HepG2 (cell line): ENCODE data around the gene TSPAN32. TPM values are rescaled to one million over a fixed set of nuclear protein-coding genes. Genes with fewer than 3 reads are reported as not detected.
A peak's percentile ranks its signal among the peaks of the same experiment; 100 is the strongest.

Source experiments
- ATAC-seq: fragments of 200-7000 bp; cut with Tn5 transposase; 3 replicates; pipeline ENCODE4 v1.9.1; 2020; ENCODE audit warnings: mild to moderate bottlenecking, moderate library complexity
- BruUV-seq: library from RNA; stranded (reverse); fragments of 400-500 nt; replicated peaks from 2 replicates; lab custom pipeline; 2021; lab: Mats Ljungman, UMichigan
- CTCF ChIA-PET: fragments of 300-600 bp; formaldehyde crosslinking; extraction: SDS; loops from one replicate; lab custom pipeline; 2021; ENCODE audit warnings: low total read pairs, inconsistent platforms, low intra/inter-chr PET ratio; lab: Yijun Ruan, JAX
- POLR2A ChIA-PET: fragments of 350-600 bp; sonication (Branson Sonifier 250); formaldehyde crosslinking; loops from one replicate; lab custom pipeline; 2020; ENCODE audit warnings: antibody characterized with exemption, inconsistent platforms; lab: Yijun Ruan, JAX
- DNase-seq: peaks from one replicate; pipeline ENCODE4 v3.0.0-alpha.2; 2015; ENCODE audit warnings: low spot score
- FAIRE-seq: peaks from 3 replicates; lab custom pipeline; 2011; peaks lifted over from hg19 to GRCh38; lab: Jason Lieb, UNC
- H2AFZ ChIP-seq: one replicate; pipeline ENCODE4 v1.6.1; 2011; ENCODE audit warnings: low read length, inconsistent platforms
- H3K27ac ChIP-seq: fragments of 300-600 bp; 3 replicates; pipeline ENCODE4 v1.8.0; 2011; ENCODE audit warnings: mixed run types, mild to moderate bottlenecking, mixed read lengths, low read length, inconsistent platforms; ENCODE audit not compliant: insufficient read depth; ENCODE audit errors: extremely low read length
- H3K27me3 ChIP-seq, 2 experiments: fragments of 200-600 bp in 1 of 2; 2 replicates in 1 of 2; 3 replicates in 1 of 2; pipeline versions ENCODE4 v1.6.0 to v1.8.0; 2011; ENCODE audit warnings: low read length in 2 of 2, mild to moderate bottlenecking in 2 of 2, moderate library complexity in 2 of 2, inconsistent platforms in 1 of 2; ENCODE audit not compliant: insufficient read depth in 2 of 2, control insufficient read depth in 1 of 2
- H3K36me3 ChIP-seq, 2 experiments: fragments of 200-600 bp in 1 of 2; replicated peaks in 1 of 2; 2 replicates in 1 of 2; 3 replicates in 1 of 2; pipeline versions ENCODE4 v1.5.1 to v1.8.0; 2011; ENCODE audit warnings: low read length in 2 of 2, inconsistent platforms in 1 of 2; ENCODE audit not compliant: insufficient read depth in 2 of 2, control insufficient read depth in 1 of 2
- H3K4me1 ChIP-seq: 2 replicates; pipeline ENCODE4 v1.5.1; 2012; ENCODE audit warnings: low read length, inconsistent platforms; ENCODE audit not compliant: insufficient read depth
- H3K4me2 ChIP-seq: 2 replicates; pipeline ENCODE4 v1.6.0; 2011; ENCODE audit warnings: low read depth, low read length, inconsistent platforms
- H3K4me3 ChIP-seq, 3 experiments: fragments of 200-600 bp in 1 of 3; sonication (generic), shearing (Covaris generic) in 1 of 3; replicated peaks in 1 of 3; 2 replicates each; pipeline ENCODE4 v1.5.1; 2011 to 2016; ENCODE audit warnings: low read length in 3 of 3, inconsistent platforms in 2 of 3, low read depth in 2 of 3, mild to moderate bottlenecking in 2 of 3, control low read depth in 1 of 3, mixed read lengths in 1 of 3; ENCODE audit not compliant: insufficient read depth in 1 of 3
- H3K79me2 ChIP-seq: one replicate; pipeline ENCODE4 v1.6.1; 2011; ENCODE audit warnings: low read length, inconsistent platforms; ENCODE audit not compliant: insufficient read depth
- H3K9ac ChIP-seq: 2 replicates; pipeline ENCODE4 v1.6.0; 2011; ENCODE audit warnings: mild to moderate bottlenecking, low read depth, low read length, inconsistent platforms; ENCODE audit not compliant: insufficient read depth
- H3K9me3 ChIP-seq: 2 replicates; pipeline ENCODE4 v1.5.1; 2012; ENCODE audit warnings: mild to moderate bottlenecking, low read length
- H4K20me1 ChIP-seq: 2 replicates; pipeline ENCODE4 v1.6.0; 2011; ENCODE audit warnings: inconsistent platforms, mild to moderate bottlenecking, low read length, moderate library complexity; ENCODE audit not compliant: insufficient read depth
- MTA1 ChIP-seq: sonication (generic); formaldehyde crosslinking; IDR thresholded peaks from 2 replicates; pipeline ENCODE4 v1.4.0; 2020; ENCODE audit warnings: missing genetic modification reagents, mild to moderate bottlenecking, borderline replicate concordance
- PCBP2 ChIP-seq: fragments of 200-400 bp; formaldehyde crosslinking; optimal IDR thresholded peaks from 2 replicates; pipeline ENCODE3; 2018; ENCODE audit warnings: low read length, low read depth; ENCODE audit not compliant: poor library complexity, severe bottlenecking
- SOX13 ChIP-seq, 3 experiments: fragments of 450-650 bp in 1 of 3; sonication (generic) in 1 of 3; formaldehyde crosslinking in 1 of 3; IDR thresholded peaks in 2 of 3; conservative IDR thresholded peaks in 1 of 3; 2 replicates each; pipeline versions ENCODE4 v1.5.0 to v1.6.1; 2016 to 2020; ENCODE audit warnings: antibody characterized with exemption in 1 of 3, mild to moderate bottlenecking in 1 of 3, missing compliant biosample characterization in 1 of 3, missing genetic modification reagents in 1 of 3, moderate library complexity in 1 of 3
- ZBTB20 ChIP-seq: sonication (generic); formaldehyde crosslinking; IDR thresholded peaks from 2 replicates; pipeline ENCODE4 v1.8.1; 2023; ENCODE audit warnings: missing genetic modification reagents, low read depth, mild to moderate bottlenecking, borderline replicate concordance
- ZNF224 ChIP-seq: sonication (generic); formaldehyde crosslinking; IDR thresholded peaks from 2 replicates; pipeline ENCODE4 v1.5.0; 2020; ENCODE audit warnings: mild to moderate bottlenecking, missing genetic modification reagents
- ZNF292 ChIP-seq: sonication (generic); formaldehyde crosslinking; IDR thresholded peaks from 2 replicates; pipeline ENCODE4 v1.8.1; 2022; ENCODE audit warnings: mild to moderate bottlenecking, low read depth, missing genetic modification reagents, borderline replicate concordance
- ZNF546 ChIP-seq: sonication (generic); formaldehyde crosslinking; conservative IDR thresholded peaks from 2 replicates; pipeline ENCODE4 v1.8.1; 2023; ENCODE audit warnings: mild to moderate bottlenecking, missing genetic modification reagents
- WGBS: methylation state at CpG from one replicate; pipeline ENCODE4 v1.1.6; 2017; ENCODE audit warnings: low lambda C conversion rate; 5-methylcytosine and 5-hydroxymethylcytosine counted together
- in situ Hi-C: cut with HindIII; loops from 2 replicates; pipeline ENCODE4 v1.10.0; 2017; ENCODE audit warnings: low pct_unique_long_range_greater_than_20kb; ENCODE audit not compliant: extremely low pct_ligation_motif_present
- intact Hi-C: fragments of 100-400 bp; cut with micrococcal nuclease; formaldehyde crosslinking; loops from one replicate; pipeline ENCODE4 v1.10.0; 2022; ENCODE audit not compliant: unreplicated experiment
- polyA plus RNA-seq, 8 experiments: library from polyadenylated mRNA; depleted of rRNA in 3 of 8; stranded (reverse) in 7 of 8; unstranded in 1 of 8; fragments of >200 nt; fragmentation: Illumina TruSeq in 4 of 8; extraction: Trizol in 4 of 8; gene quantifications; 2 replicates each; pipeline versions ENCODE4 v1.2.1 to v1.2.3, GENCODE V29; 2011 to 2016; ENCODE audit warnings: low read depth in 4 of 8, missing spikeins in 1 of 8, mixed read lengths in 1 of 8; ENCODE audit not compliant: insufficient read depth in 1 of 8
- total RNA-seq, 5 experiments: library from RNA; depleted of rRNA; stranded (reverse); fragments of >200 nt; fragmentation: Illumina TruSeq; extraction: Trizol; gene quantifications; 2 replicates each; pipeline ENCODE4 v1.2.3, GENCODE V29; 2016; ENCODE audit warnings: low read depth in 1 of 5
- TF ChIP-seq, protein P1 (sequence below): sonication (generic); formaldehyde crosslinking; IDR thresholded peaks from 2 replicates; pipeline ENCODE4 v1.8.1; 2023; ENCODE audit warnings: mild to moderate bottlenecking, moderate library complexity, missing genetic modification reagents

Gene TSPAN32
- total and polyA plus RNA-seq, 2 of the 13 experiments (the other 11 are each of a cell fraction or from before 2014, with no cell fraction given) = 0.09 to 0.70 TPM

- TF ChIP-seq SOX13 (IDR thresholded peaks at IDR 0.05) = no peak
- TF ChIP-seq SOX13 (CRISPR knock-in tag; conservative IDR thresholded peaks at IDR 0.05 in 1 of 2, IDR thresholded peaks at IDR 0.05 in 1 of 2) = no peak
- TF ChIP-seq ZNF292 (CRISPR knock-in tag) = no peak
- TF ChIP-seq ZNF546 = no peak
Measured at GRCh38 chr11:2306452-2306823, 4.6 kb downstream of the TSPAN32 start (continued).

DNA sequence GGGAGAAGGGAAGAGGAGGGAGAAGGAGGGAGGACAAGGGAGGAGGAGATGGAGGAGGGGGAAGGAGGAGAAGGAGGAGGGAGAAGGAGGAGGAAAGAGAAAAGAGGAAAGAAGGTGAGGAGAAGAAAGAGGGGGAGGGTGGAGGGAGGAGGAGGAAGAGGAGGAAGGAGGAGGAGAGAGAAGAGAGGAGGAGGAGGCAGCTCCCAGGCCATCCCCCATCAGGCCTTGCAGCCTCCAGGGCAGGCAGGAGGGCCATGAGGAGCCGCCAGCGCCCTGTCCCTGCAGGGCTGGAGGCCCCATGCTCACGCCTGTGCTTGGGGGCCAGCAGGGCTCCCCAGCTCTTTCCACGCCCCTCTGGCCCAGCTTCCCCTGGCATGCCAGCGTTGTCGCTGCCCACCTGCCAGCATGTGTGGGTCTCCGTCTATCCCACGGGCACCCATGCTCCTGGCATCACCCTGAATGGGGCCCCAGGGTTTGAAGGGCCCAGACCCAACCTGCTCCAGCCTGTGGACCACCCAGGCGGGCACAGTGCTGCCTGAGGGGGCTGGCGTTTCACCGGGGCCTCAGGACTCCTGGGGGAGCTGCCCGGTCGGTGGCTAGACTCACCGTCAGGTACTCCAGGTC is 5.2 kb downstream of the TSPAN32 start:
- in situ Hi-C loops = no loop called here
- ChIA-PET CTCF (interaction anchor here (5.7 kb wide), 1 partner anchor 113 kb away, joined by 87 read pairs; no protein-coding TSS in a partner anchor), POLR2A (no interaction called here)
- Histone ChIP-seq H3K79me2 (no peaks in the 10 kb centered on the region), H4K20me1 (no peaks in the 10 kb centered on the region), H3K9me3 (no peaks in the 10 kb centered on the region), H3K27me3 (peaks cover 2 to 22% of the 10 kb centered on the region in 2 experiments; a peak in 3 of 5 replicates), H3K4me2 (no peak overlapping the region), H3K4me3 (no peak overlapping the region), H3K4me1 (peaks cover 19% of the 10 kb centered on the region), H3K9ac (no peak overlapping the region), H3K27ac (no peak overlapping the region)
- no TSS peak for BruUV-seq
- intact Hi-C loops = no loop called here
- FAIRE-seq (no peak), ATAC-seq (no peak)
- TF ChIP-seq, protein P1, sequence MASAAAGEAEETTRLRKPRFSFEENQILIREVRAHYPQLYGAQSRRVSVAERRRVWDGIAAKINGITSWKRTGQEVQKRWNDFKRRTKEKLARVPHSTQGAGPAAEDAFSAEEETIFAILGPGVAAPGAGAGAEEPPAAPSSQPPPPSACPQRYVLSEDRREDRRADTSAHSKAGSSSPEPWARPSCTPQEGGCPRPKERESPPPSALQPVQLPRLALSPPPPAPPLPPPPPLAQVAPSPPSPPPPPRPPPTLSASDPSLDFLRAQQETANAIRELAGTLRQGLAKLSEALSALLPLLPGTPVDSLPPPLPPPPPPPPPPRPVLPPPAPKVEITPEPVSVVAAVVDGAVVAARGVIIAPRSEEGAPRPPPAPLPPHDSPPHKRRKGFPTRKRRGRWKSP (CRISPR knock-in tag) = no peak
- TF ChIP-seq ZNF224 (CRISPR knock-in tag) (no peak), MTA1 (CRISPR knock-in tag) (no peak), ZBTB20 (no peak), PCBP2 (peak; percentile 26)
- TF ChIP-seq, all 625 proteins: peak for 1
- H2AFZ ChIP-seq = no peak overlapping the region
- WGBS = 31% methylated on average over 6 of the region's 14 CpGs
- no peaks in the 10 kb centered on the region for H3K36me3 ChIP-seq
- DNase-seq = no peak
